HG03039 (cell line): ENCODE data around the gene CACNG3.
"Not testable (repeated sequence)": the region's sequence is repeated elsewhere in the genome, so short reads cannot be mapped to it uniquely, and the experiment has no call there.

Source experiments
- ATAC-seq: cut with Tn5 transposase; IDR thresholded peaks from one replicate; pipeline ENCODE4 v1.9.1; 2021; ENCODE audit warnings: mild to moderate bottlenecking, moderate library complexity; ENCODE audit not compliant: unreplicated experiment

CACNG3 gene

GRCh38 chr16:24275413-24275812 lies 19.3 kb downstream of the CACNG3 start:
- ATAC-seq, result no peak

- ATAC-seq, result no peak
These were observed 23.9 kb downstream of the CACNG3 start for GRCh38 chr16:24279982-24280515.

DNA sequence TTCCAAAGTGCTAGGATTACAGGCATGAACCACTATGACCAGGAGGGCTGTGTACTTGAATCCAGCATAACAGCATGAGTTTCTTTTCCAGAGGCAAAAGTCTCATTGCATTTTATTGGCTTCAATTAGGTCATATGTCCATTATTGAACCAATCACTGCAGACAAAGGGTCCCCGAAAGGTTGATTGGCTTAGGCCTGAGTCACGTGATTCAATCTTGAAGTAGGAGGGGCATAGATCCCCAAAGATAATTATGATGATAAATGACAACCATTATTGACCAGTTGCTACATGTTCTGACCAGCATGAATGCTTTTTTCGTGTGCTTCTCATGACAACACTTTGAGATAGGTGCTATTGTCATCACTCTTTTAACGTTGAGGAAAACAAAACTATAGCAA lies 25.3 kb downstream of the CACNG3 start:
- ATAC-seq, result no peak

GRCh38 chr16:24282141-24282540 lies 26.0 kb downstream of the CACNG3 start:
- no peak for ATAC-seq

DNA sequence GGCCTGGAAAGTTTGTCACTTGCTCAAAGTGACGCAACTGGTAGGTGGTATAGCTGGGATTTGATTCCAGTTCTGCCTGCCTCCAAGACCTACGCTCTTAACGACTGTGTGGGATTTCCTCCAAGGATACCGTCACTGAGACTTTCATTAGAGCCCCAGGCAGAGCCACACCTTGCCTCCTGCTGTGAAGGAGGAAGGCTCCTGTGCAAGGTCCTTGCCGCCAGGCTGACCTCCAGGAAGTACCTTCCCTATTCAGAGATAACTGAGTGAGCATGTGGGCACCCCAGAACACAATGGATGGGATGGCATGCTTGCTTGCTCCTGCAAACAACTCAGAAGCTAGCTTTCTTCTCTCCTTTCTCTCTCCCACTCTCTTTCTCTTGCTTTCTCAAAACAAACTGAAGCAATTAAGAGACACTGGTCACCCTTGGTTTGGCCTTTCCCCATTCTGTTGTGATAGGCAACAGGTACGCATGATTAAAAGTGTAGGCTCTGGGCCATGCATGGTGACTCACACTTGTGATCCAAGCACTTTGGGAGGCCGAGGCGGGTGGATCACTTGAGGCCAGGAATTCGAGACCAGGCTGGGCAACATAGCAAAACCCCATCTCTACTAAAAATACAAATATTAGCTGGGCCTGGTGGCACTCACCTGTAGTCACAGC lies 30.7 kb downstream of the CACNG3 start:
- ATAC-seq, result no peak

- no peak for ATAC-seq
These were observed 32.4 kb downstream of the CACNG3 start for GRCh38 chr16:24288516-24288915.

DNA sequence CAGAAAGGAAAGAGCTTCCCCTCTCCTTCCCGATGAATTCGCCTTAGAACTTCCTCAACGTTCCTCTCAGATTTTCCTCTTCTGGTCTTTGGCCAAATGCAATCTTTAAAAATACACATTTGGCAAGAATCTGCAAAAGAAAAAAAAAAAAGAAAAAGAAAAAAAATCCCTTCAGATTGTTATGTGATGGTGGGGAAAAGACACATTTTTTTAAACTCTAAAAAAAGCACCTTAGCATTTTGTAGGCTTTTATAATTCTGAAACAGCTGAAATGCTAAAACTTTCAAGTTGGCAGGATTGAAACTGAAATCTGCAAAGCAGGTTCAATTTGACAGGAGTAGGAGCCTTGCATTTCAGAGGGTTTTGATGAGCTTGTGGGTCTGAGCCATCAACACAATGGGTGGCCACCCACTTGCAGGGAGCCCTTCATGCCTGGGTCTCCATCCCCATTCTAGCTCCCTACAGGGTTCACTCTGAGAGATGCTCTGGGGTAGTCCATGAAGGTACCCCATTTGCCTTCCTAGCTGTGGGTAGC lies 33.1 kb downstream of the CACNG3 start:
- no peak for ATAC-seq

- ATAC-seq, result no peak
These were observed 35.8 kb downstream of the CACNG3 start for GRCh38 chr16:24291932-24292331.

GRCh38 chr16:24294131-24294530 lies 38.0 kb downstream of the CACNG3 start:
- ATAC-seq, result no peak

GRCh38 chr16:24297375-24297774 lies 41.2 kb downstream of the CACNG3 start:
- ATAC-seq, result no peak

DNA sequence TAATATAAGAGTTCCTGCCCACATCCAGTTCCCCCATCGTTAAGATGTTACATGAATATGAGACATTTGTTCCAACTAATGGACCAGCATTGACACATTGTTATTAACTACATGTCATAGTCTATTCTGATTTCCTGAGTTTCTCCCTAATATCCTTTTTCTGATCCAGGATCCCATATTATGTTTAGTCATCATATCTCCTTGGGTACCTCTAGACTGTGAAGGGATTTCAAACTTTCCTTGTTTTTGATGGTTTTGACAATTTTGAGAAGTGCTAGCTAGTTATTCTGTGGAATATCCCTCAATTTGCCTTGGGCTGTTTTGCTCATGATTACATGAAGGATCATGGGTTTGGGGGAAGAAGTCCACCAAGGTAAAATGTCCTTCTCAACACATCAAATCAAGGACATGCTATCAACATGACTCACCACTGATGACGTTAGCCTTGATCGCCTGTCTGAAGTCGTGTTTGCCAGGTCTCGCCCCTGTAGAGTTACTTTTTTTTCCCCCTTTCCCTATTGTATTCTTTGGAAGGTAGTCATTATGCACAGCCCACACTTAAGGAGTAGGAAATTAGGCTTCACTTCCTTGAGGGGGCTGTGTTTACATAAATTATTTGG lies 42.5 kb downstream of the CACNG3 start:
- no peak for ATAC-seq

DNA sequence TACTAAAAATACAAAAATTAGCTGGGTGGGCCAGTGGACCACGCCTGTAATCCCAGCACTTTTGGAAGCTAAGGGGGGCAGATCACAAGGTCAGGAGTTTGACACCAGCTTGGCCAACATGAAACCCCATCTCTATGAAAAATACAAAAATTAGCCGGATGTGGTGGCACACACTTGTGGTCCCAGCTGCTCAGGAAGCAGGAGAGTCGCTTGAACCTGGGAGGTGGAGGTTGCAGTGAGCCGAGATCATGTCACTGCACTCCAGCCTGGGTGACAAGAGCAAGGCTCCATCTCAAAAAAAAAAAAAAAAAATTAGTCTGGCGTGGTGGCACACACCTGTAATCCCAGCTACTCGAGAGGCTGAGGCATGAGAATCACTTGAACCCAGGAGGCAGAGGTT lies 44.6 kb downstream of the CACNG3 start:
- not testable (repeated sequence) for ATAC-seq

DNA sequence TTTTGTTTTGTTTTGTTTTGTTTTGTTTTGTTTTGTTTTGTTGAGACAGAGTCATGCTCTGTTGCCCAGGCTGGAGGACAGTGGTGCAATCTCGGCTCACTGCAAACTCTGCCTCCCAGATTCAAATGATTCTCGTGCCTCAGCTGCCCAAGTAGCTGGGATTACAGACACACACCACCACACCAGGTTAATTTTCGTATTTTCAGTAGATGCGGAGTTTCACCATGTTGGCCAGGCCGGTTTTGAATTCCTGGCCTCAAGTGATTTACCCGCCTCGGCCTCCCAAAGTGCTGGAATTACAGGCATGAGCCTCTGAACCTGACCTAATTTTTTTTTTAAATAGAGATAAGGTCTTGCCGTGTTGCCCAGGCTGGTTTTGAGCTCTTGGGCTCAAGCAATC lies 46.5 kb downstream of the CACNG3 start:
- no peak for ATAC-seq

- no peak for ATAC-seq
These were observed 52.1 kb downstream of the CACNG3 start for GRCh38 chr16:24308200-24308599.

DNA sequence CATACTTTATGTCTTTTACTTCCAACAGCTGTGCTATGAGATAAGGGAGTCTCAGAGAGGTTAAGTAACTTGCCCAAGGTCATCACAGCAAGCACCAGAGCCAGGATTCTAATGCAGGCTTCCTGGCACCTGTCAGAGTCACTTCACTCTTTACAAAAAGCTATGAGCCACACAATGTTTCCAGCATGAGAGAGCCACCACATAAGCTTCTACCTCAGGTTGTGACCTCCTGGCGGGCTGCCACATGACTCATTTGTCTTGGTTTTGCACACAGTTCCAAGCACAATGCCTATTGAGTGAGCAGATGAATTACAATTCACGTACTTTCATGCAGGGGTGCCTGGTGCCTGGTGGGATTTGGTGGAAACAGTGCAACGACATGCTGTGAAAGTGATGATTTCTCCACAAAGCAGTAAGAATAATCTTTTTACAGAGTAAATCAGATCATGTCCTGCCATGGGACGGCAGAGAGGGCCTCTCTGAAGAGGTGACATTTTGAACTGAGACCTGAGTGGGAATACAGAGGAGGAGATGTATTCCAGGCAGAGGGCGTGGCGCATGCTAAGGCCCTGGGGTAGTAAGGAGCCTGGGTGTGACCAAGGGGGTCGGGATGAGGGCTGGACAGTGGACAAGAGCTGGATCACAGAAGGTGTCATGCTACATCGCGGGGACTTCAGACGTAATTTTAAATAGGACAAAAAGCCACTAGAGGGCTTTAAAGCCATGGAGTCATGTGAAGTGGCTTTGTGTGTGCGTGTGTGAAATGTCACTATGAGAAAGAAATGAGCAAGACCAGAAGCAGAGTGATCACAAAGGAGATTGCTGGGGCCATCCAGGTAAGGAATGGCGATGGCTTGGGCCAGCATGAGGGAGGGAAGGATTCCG lies 53.4 kb downstream of the CACNG3 start:
- ATAC-seq, result no peak

- no peak for ATAC-seq
These were observed 59.2 kb downstream of the CACNG3 start for GRCh38 chr16:24315343-24315742.

DNA sequence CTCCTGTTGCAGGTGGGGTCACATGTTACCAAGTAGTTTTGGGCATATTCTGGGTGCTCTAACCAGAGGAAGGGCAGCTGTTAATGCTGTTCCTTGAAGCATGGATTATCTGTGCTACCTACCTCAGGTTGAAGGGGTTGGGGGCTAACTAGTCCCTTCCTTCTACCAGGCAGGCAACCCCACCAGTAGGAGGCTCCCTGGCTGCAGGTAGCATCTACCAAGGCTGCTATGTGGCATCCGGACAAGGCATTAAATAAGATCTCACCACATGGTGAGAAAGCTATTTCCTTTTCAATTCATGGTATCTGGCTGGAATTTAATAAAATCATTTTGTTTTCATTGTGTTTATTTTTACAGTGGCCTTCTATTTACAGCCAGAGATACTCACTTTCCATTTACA lies 62.5 kb downstream of the CACNG3 start:
- no peak for ATAC-seq

DNA sequence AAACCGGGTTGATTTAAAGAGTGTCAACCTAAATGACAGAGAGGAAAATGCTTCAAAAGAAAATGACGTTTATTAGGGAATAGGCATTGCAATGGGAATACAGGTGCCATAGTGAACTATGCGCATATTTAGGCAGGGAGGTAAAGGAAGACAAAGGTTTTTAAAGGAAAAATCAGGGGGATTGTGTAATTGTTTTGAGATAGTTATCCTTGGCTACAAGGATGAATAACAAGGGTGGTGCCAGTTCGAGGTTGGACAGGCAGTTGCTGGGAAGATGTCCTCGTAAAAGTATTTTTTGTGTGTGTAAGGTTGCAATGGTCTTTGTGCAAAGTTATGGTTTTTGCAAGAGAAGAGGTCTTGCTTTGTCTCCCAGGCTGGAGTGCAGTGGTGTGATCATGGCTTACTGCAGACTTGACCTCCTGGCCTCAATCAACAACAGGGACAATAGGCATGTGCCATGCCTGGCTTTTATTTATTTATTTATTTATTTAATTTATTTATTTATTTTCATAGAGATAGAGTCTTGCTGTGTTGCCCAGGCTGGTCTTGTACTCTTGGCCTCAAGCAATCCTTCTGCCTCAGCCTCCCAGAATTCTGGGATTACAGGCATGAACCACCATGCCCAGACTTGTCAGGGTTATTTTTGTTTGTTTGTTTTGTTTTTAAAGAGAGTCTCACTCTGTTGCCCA lies 63.1 kb downstream of the CACNG3 start:
- ATAC-seq, result no peak

DNA sequence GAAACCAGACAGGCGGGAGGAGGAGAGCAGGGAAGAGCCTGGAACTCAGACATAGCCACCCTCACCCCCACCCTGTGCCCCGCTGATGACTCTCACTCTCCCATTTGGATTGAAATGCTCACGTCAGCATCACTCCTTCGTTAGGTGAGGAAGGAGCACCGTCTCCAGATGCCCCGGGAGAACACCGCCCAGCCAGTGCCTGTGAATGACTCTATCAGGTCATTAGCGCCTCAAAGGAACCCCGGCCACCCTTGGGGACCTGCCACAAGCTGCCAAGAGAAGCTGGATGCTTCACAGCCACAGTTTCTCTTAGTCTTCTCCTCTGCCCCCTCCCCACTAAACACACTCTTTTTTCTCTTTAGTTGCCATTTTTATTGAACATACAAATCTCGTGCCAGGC lies 66.0 kb downstream of the CACNG3 start:
- ATAC-seq, result no peak

DNA sequence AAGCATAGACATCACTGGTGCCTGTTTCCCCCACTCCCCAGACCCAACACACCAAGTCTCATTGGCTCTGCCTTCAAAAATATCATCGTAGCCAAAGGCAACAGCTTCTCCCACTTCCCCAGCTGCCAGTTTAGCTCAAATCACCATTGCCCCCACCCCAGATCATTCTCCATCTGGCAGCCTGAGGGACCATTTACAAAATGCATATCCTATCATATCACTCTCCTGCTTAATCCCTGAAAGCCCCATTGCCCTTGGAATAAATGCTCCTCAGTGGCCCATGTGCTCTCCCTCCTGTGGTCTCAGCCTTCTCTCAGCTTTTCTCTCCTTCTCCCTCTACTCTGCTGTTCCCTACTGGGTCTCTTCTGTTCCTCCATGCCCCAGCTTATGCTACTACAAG lies 68.3 kb downstream of the CACNG3 start:
- no peak for ATAC-seq
